Karpas-422 (cell line): ENCODE measurements around the gene APEH. TPM values are rescaled to one million over a fixed set of nuclear protein-coding genes. Genes with fewer than 3 reads are reported as not detected.
"Not testable (repeated sequence)": the region's sequence is repeated elsewhere in the genome, so short reads cannot be mapped to it uniquely, and the experiment has no call there.

Experiments
- DNase-seq: peaks from one replicate; pipeline ENCODE4 v3.0.0-alpha.2; 2015
- H2AFZ ChIP-seq: fragments of 200-600 bp; sonication (generic); 2 replicates; pipeline ENCODE4 v1.6.1; 2014; ENCODE audit warnings: antibody characterized with exemption, low read length, mixed read lengths
- H3K27ac ChIP-seq: fragments of 200-600 bp; sonication (generic); 2 replicates; pipeline ENCODE4 v1.5.1; 2014; ENCODE audit warnings: mild to moderate bottlenecking, low read length, moderate library complexity
- H3K27me3 ChIP-seq: fragments of 200-600 bp; sonication (generic); 2 replicates; pipeline ENCODE4 v1.6.1; 2014; ENCODE audit warnings: low read length, mixed read lengths
- H3K36me3 ChIP-seq: fragments of 200-600 bp; sonication (generic); 2 replicates; pipeline ENCODE4 v1.6.1; 2014; ENCODE audit warnings: low read length, mixed read lengths; ENCODE audit not compliant: insufficient read depth
- H3K4me1 ChIP-seq: fragments of 200-600 bp; sonication (generic); 2 replicates; pipeline ENCODE4 v1.6.1; 2014; ENCODE audit warnings: mild to moderate bottlenecking, low read length, mixed read lengths
- H3K4me2 ChIP-seq: fragments of 200-600 bp; sonication (generic); 2 replicates; pipeline ENCODE4 v1.6.1; 2014; ENCODE audit warnings: low read length, low read depth, mild to moderate bottlenecking; ENCODE audit not compliant: poor library complexity, severe bottlenecking
- H3K4me3 ChIP-seq: fragments of 200-600 bp; sonication (generic); 2 replicates; pipeline ENCODE4 v1.5.1; 2014; ENCODE audit warnings: mild to moderate bottlenecking, antibody characterized with exemption, low read length, mixed read lengths
- H3K79me2 ChIP-seq: fragments of 200-600 bp; sonication (generic); 2 replicates; pipeline ENCODE4 v1.6.1; 2014; ENCODE audit warnings: mild to moderate bottlenecking, low read length, mixed read lengths
- H3K9ac ChIP-seq: fragments of 200-600 bp; sonication (generic); 2 replicates; pipeline ENCODE4 v1.6.0; 2014; ENCODE audit warnings: low read length
- H3K9me2 ChIP-seq: fragments of 200-600 bp; sonication (generic), shearing (Covaris generic); replicated peaks from 2 replicates; pipeline ENCODE4 v1.6.0; 2014; ENCODE audit warnings: mild to moderate bottlenecking, low read length, moderate library complexity; ENCODE audit not compliant: insufficient read depth
- H3K9me3 ChIP-seq: fragments of 300-700, 200-600 bp; sonication (generic); 2 replicates; pipeline ENCODE4 v1.6.1; 2014; ENCODE audit warnings: low read length, mixed read lengths
- H4K20me1 ChIP-seq: fragments of 200-600 bp; sonication (generic); 2 replicates; pipeline ENCODE4 v1.6.1; 2014; ENCODE audit warnings: mild to moderate bottlenecking, antibody characterized with exemption, low read length, low read depth; ENCODE audit not compliant: insufficient read depth
- total RNA-seq: library from RNA; depleted of rRNA; stranded (reverse); fragments of >200 nt; shearing (Covaris generic); gene quantifications from 2 replicates; pipeline ENCODE4 v1.2.3, GENCODE V29; 2014; ENCODE audit warnings: low replicate concordance

The APEH gene
- total RNA-seq, 1 experiment from 2014 or later = 96.3 TPM

DNA sequence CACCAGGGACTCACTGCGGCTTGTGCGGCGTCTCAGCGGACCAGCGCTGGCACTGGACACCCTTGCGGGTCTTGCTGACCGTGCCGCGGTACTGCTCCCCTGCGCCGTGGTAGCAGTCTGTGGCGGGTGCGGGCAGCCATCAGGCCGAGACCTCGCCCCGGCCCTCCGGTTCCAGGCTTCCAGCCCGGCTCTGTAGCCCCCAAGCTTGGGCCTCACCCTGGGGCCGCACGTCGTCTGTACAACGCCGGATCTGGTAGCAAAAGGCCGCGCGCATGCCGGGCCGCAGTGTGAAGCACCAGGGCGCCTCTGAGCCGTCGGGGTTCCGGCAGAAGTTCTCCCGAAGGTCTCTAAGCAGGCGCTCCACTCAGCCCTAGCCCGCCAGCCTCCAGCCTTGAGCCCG is 11.7 kb downstream of the APEH start:
- not testable (repeated sequence) for H3K4me2 ChIP-seq

DNA sequence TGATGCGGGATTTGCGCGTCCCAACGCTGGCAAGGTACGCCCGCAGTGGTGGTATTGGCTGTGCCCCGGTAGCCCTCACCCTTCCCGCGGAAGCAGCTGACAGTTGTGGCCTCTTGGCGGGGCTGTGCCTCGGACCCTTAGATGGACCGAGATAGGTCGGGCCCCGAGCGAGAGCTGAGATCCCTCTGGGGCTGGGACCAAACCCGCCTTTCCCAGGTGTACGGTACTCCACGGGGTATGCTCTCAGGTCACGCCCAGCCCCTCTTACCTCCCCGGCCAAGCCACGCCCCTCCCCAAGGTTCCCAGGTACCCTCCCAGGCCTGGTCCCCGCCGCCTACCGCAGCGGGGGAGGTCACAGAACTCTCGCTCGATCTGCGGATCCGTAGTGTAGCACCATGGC is 12.2 kb downstream of the APEH start:
- not testable (repeated sequence) for H3K4me2 ChIP-seq, H3K4me3 ChIP-seq, H2AFZ ChIP-seq, H4K20me1 ChIP-seq, H3K27ac ChIP-seq, H3K36me3 ChIP-seq, H3K27me3 ChIP-seq, DNase-seq, H3K9ac ChIP-seq, H3K9me3 ChIP-seq, H3K9me2 ChIP-seq
- H3K4me1 ChIP-seq = peaks cover 21% of the 10 kb centered on the region
- peaks cover 19% of the 10 kb centered on the region for H3K79me2 ChIP-seq

More for the DNA sequence above, 11.7 kb downstream of the APEH start:
- not testable (repeated sequence) for H2AFZ ChIP-seq, H3K36me3 ChIP-seq, H3K9me3 ChIP-seq, H3K27ac ChIP-seq, H3K27me3 ChIP-seq, H4K20me1 ChIP-seq, H3K9ac ChIP-seq, H3K9me2 ChIP-seq, DNase-seq, H3K4me3 ChIP-seq
- Histone ChIP-seq H3K4me1 (peaks cover 16% of the 10 kb centered on the region), H3K79me2 (peaks cover 14% of the 10 kb centered on the region)

DNA sequence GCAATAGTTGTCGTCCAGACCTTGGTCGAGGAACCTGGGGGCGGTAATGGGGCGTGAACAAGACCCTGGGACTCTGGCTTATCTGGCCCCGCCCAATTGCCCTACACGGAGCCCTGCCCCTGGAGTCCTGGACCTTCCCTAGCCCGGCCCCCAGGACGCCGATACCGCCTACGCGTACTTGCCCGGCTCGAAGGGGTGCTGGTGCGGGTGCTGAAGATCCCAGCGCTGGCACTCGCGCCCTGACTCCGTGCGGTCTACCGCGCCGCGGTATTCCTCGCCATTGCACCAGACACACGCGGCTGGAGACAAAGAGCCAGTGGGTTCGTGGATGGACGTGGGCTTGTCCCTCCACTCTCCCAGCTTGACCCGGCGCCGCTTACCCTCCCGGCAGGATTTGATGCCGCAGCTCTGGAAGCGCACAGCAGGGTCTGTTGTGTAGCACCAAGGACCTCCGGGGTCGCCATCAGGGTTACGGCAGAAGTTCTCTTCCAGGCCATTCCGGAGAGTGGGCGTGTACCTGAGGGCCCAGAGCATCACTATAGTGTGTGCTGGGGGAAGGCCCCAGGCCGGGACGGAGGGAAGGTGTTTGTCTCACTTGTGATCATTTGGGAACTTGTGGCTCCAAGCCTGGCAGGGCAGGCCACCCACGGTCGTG is 12.7 kb downstream of the APEH start:
- not testable (repeated sequence) for H3K4me3 ChIP-seq, H3K4me2 ChIP-seq

DNA sequence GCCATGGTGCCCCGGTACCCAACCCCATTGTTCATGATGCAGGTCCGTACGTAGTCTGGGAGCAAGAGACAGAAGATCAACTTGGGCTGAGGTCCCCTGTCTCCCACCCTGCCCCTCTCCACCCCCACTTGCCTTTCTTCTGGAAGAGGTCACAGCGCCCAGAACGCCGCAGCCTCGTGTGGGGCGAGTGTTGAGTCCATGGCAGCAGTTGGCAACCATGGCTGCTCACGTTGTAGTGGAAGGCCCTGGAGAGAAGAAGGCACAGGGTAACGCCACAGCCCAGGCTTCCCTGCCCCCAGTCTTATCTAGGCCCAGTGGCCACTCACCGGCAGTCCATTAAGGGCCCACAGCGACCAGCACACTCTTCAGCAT is 13.3 kb downstream of the APEH start:
- not testable (repeated sequence) for DNase-seq, H3K27me3 ChIP-seq
- peaks cover 21% of the 10 kb centered on the region for H3K4me1 ChIP-seq

More for the DNA sequence above, 12.7 kb downstream of the APEH start:
- H2AFZ ChIP-seq, H3K9me2 ChIP-seq, H3K9ac ChIP-seq, H3K27ac ChIP-seq, DNase-seq, H4K20me1 ChIP-seq, H3K36me3 ChIP-seq, H3K9me3 ChIP-seq, H3K27me3 ChIP-seq: not testable (repeated sequence)
- peaks cover 21% of the 10 kb centered on the region for H3K4me1 ChIP-seq
- peaks cover 23% of the 10 kb centered on the region for H3K79me2 ChIP-seq

DNA sequence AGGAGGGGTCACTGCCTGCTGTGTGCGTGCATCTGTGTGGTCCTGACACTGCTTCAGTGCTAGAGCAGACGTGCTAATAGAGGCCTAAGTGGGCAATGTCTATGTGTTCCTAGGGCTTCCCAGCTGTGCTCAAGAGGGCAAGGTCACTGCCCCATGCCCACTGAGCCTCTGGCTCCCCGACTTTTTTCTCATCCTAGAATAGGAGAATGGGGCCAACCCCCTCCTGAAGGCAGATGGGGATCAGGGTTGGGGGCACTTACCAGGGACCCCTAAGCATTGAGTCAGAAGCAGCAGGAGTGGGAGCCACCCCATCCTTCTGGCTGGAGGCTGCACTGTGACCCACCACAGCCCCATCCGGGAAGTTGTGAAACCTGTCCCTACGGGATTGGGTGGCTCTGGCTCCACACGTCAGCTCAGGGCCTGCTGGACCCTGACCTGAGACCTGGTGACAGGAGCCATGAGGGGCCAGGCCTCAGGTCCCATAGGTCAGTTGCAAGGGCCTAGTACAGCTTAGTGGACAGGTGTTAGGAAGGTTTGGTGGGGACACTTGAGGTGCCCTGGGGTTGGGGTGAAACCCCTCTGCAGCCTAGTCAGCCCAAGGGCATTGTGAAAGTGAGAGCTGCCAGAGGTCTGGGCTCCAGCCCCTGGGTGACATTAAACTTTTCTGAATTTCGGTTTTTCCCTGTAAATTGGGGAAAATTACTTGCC is 14.3 kb downstream of the APEH start:
- H3K4me1 ChIP-seq = peaks cover 21% of the 10 kb centered on the region
- H3K4me2 ChIP-seq = peak overlapping the region; percentile 79
- not testable (repeated sequence) for H4K20me1 ChIP-seq, H3K9me3 ChIP-seq, H3K27me3 ChIP-seq, H3K36me3 ChIP-seq, H3K9me2 ChIP-seq
- DNase-seq = peak; percentile 62
- peak overlapping the region; percentile 28; the same call in 1 of the 2 replicates for H2AFZ ChIP-seq
- peak overlapping the region; percentile 85 for H3K4me3 ChIP-seq
- H3K9ac ChIP-seq = peak overlapping the region; percentile 86
- peaks cover 31% of the 10 kb centered on the region for H3K79me2 ChIP-seq
- peak overlapping the region; percentile 72 for H3K27ac ChIP-seq

More for the DNA sequence above, 13.3 kb downstream of the APEH start:
- not testable (repeated sequence) for H3K9me3 ChIP-seq, H3K4me2 ChIP-seq, H3K27ac ChIP-seq, H2AFZ ChIP-seq, H3K36me3 ChIP-seq, H3K9me2 ChIP-seq, H3K9ac ChIP-seq, H3K4me3 ChIP-seq, H4K20me1 ChIP-seq
- peaks cover 26% of the 10 kb centered on the region for H3K79me2 ChIP-seq

DNA sequence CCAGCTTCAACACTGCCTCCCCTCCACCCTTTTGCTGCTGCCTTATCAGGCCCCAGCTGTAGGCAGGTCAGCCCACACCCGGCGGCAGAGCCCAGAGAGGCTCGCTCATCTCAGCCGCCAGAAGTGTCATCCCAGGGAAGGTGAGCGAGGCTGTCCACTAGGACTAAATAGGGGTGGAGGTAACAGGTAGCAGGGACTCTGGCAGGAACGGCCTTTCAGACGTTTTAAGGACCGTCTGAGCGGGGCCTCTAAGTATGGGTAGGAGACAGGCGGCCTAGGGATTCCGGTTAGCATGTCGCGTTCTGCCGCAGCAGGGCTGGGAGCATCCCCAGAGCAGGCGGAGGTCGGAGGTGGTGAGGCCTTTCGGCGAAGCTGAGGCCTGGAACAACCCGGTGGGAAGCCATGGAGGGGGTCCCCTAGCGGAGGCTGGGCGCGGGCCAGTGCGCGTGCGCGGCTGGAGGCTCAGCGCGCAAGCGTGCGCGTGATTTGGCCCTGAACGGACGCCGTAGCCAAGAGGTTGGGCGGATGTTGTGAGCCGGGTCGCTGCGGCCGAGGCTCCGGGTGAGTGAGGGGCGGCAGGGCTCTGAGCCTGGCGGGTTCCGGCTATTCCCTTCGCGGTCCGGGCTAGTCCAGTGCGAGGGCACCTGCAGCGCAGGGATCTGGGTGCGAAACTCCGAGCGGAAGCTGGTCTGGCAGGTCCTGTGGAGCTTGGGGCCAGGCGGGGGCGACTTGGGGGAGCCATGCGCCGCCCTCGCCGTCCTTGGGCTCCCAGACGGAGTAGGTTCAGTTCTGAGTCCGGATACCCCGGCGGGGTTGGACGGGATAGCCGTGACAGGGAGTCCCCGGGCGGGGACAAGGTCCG is 15.1 kb downstream of the APEH start, which contains the start of the genes MST1 and RNF123:
TSS of gene MST1 (minus strand) at position 429 of the 862 bp plus-strand sequence. CDS start 783 bp downstream, outside the sequence.
TSS of gene RNF123 (plus strand) at position 512 of the 862 bp plus-strand sequence. CDS start 1,609 bp downstream, outside the sequence.
- H3K36me3 ChIP-seq = no peaks in the 10 kb centered on the region
- peak within 1 kb of the TSS; percentile 79 for H3K4me2 ChIP-seq
- H3K9me3 ChIP-seq = no peaks in the 10 kb centered on the region
- H3K79me2 ChIP-seq = peaks cover 36% of the 10 kb centered on the region
- peak within 1 kb of the TSS; percentile 86 for H3K9ac ChIP-seq
- peak within 1 kb of the TSS; percentile 72 for H3K27ac ChIP-seq
- peak within 1 kb of the TSS; percentile 85 for H3K4me3 ChIP-seq
- no peaks in the 10 kb centered on the region for H3K27me3 ChIP-seq
- H4K20me1 ChIP-seq = no peaks in the 10 kb centered on the region
- H3K9me2 ChIP-seq = no peaks in the 10 kb centered on the region
- H2AFZ ChIP-seq = peak within 1 kb of the TSS; percentile 28; the same call in 1 of the 2 replicates
- peak; percentile 98 for DNase-seq
- peaks cover 21% of the 10 kb centered on the region for H3K4me1 ChIP-seq

DNA sequence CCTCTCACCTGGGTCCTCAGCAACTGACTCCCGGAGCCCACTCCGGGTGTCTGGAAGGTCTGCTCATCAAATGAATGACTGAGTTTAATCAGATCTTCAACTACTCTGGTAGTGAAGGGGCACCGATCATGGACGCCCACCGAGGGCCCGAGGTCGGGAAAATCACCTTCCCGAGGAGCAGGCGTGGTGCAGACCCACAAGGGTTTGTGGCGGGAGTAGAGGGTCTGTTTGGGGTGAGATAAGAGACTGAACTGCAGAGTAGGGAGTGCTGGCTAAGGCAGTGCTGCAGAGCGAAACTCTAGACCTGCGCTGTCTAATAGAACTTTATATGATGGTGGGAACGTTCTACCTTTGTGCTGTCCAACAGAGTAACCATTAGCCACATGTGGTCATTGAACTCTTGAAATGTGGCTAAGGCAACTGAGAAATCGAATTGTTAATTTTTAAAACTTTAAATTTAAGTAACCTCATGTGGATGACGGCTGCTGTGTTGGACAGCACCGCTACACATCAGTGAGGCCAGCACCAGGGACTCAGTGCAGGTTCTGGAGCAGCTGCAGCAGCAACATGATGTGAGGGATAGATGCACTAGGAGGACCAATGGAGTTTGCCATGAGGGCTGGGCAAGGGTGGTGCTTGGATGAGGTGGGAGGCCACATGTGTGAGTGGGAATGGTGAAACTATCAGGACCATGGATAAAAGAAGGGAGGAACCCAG is 15.9 kb downstream of the APEH start:
- H3K4me3 ChIP-seq = peak overlapping the region; percentile 85
- H3K27me3 ChIP-seq, H2AFZ ChIP-seq: not testable (repeated sequence)

More for the DNA sequence above, 15.9 kb downstream of the APEH start:
- H4K20me1 ChIP-seq, H3K36me3 ChIP-seq, H3K9me3 ChIP-seq, H3K9me2 ChIP-seq: not testable (repeated sequence)
- Histone ChIP-seq H3K27ac (peak overlapping the region; percentile 72; the same call in 1 of the 2 replicates), H3K9ac (peak overlapping the region; percentile 86), H3K4me1 (peaks cover 21% of the 10 kb centered on the region), H3K4me2 (peak overlapping the region; percentile 79), H3K79me2 (peaks cover 39% of the 10 kb centered on the region)
- DNase-seq = peak; percentile 55
